Activated naive CD4-positive, alpha-beta T cell (primary cell): ENCODE measurements around the gene TAOK1.

Experiments used
- DNase-seq, 4 experiments: peaks; one replicate each; lab custom pipeline; 2025; lab: John Stamatoyannopoulos, UW

TAOK1 gene

DNA sequence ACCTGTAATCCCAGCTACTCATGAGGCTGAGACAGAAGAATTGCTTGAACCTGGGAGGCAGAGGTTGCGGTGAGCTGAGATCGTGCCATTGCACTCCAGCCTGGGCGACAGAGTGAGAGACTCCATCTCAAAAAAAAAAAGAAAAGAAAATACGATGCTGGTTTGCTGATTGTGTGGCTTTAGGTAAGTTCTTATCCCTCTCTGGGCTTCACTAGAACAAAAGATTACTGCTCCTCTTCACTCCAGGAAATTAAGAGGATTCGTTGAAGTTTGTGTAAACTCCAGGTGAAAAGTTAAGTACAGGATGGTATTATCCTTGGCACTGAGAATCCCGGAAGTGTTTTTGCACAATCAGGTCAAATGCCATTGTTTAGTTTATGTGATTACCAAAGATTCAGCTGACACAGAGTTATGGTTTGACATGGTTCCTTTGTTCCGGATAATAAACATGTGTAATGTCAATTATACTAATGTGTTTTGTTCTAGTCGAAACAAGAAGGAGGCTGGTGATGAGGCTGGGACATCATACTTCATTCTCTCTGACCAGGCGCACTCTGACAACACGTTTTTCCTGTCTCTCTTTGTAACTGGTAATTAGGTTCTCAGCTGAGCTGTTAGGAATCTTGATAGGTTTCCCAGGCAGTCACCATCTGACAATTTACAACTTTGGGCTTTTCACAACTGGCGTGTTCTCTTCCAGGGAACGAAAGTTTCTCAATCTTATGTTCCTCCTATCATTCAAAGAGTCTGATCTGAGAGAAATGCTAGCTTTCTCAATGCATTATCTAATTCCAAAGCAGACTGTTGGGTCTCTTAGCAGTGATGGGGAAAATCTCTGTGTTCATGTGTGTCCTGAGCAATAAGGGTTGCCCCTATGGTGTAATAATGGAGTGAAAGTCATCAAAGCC, 10.8 kb upstream of the TAOK1 start:
- DNase-seq: no peak

DNA sequence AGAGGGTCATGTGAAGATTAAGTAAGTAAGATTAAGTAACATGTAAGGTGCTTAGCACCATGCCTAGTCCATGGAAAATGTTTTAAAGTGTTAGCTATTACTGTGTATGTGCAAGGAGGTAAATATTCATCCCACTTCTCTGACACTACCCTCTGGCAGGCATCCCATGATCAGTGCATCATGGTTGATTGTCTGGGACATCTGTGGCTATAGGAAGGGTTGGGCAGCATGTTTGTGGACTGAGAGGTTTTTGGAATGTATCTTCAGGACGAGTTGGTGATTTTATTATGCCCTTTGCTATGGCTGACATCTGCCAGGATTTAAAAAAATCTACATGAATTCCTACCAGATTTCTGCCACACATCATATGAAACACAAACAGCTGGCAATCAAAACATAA, 6.5 kb upstream of the TAOK1 start:
- DNase-seq: no peak

DNA sequence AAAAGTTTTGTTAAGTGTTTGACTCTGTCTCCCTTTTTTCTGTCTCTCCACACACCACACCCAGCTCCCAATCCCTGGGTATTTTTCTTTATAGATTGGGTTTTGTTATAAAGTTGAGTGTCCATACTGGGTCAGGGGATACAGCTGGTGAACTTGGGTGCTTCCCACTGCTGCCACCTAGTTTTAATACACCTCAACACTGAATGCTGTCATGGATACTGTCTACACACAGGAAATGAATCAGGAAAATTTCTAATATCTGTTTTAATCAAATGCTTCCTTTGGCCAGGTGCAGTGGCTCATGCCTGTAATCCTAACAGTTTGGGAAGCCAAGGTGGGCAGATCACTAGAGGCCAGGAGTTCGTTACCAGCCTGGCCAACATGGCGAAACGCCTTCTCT, 5.3 kb upstream of the TAOK1 start:
- DNase-seq: no peak

DNA sequence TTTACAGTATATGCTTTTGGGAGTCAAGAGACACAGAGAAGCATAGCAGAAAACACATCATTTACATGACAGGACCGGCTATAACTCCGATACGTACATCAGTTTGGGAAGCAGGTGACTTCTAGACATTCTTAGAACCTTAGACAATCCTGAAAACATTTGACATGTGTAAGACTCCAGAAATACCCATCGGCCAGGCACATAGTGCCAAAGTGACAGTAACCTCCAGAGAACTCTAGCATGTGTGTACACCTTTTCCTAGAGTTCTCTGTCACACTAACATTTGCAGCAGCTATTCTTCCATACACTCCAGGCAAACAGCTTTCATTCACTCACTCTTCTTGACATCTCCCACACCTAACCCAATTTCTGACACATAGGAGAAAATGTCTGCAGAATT, 3.4 kb upstream of the TAOK1 start:
- no peak for DNase-seq

DNA sequence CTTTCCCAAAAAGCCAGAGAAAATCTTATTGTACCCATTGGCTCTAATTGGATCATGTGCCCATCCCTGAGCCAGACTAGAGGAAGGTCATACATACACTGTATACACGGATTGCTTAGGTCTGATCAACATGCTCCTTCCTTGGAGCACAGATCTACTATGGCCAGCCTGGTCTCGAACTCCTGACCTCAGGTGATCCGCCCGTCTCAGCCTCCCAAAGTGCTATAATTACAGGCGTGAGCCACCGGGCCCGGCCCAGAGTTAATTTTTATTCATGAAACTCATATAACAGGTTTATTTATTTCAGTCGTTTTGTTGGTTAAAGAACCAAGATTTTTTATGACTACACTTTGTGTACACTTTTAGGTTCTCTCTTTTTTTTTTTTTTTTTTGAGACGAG, 1.2 kb upstream of the TAOK1 start:
- no peak for DNase-seq

DNA sequence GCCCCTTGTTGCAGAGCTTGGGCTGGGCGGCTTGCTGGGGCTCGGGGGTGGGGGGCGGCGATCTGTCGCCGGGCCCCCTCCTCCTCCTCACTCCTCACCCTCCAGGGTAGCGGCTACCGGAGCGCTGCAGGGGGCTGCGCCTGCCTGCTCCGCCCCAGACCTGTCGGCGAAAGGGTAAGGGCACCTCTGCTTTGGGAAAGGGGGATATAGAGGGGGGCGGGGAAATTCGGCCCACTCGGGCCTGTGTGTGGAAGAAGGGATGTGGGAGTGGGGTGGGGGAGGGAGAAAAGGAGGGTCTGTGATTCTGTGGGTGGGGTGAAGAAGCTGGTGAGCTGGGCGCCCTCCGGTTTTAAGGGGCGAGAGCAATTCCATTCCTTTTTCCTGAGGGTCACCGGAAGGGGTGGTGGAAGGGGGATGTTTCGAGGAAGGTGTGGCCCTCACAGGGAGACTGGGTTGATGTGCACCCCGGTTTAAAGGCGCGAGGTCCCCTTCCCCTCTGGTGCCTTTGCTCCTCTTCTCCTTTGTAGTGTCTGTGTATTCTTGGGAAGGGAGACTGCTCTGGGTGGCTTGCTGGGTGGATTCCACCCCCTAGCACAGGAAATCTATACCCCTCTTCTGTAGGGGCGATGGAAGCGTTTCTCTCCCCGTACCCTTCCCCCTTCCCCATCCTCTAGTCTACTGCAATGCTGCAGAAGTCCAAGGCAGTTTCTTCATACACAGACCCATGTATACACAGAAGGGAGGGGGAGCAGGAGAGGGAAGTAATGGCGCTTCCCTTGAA, 878 bp downstream of the TAOK1 start:
- no peak for DNase-seq

DNA sequence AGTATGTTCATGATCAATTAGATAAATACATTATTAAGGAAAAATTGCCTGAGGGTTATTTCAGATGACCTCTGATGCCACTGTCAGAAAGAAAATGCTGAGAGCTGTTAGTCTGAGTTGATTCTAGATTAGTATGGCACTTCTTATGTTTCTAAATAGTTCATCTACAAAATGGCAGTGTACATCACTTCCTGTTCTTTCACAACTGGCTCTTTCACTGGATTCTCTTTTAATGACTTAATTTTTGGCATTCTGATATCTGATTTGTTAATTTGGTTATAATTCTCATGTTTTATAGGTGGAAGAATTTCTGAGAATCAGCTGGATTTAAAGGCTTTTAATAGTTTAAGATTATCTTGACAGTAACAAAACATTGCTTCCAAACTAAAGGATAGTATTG, 3.3 kb downstream of the TAOK1 start:
- no peak for DNase-seq

DNA sequence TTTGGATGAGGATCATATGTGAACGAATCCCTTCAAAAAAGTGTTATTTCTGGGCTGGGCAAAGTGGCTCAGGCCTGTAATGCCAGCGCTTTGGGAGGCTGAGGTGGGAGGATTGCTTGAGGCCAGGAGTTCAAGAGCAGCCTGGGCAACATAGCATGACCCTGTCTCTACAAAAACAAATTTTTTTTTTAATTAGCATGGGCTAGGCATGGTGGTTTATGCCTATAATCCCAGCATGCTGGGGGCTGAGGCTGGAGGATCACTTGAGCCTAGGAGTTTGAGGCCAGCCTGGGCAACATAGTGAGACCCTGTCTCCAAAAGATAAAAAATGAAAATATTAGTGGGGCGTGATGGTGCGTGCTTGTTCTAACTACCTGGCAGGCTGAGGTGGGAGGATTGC, 4.6 kb downstream of the TAOK1 start:
- DNase-seq: no peak

DNA sequence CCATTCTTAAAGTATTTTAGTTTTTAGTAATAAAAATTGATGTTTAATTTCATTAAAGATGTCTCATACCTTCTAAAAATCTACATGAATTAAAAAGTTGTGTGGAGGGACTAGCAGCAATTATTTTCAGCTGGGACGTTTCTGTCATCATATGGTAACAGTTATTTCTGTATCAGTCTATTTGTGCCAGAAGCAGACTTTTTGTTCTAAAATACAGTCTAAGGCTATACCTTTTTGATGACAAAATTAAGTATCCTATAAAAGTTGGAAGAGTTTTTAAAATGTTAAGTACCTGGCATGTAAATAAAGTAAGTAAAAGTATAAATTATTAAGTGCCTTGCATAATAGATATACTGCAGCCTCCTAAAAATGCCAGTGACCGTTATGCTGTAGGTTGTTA, 5.9 kb downstream of the TAOK1 start:
- no peak for DNase-seq

DNA sequence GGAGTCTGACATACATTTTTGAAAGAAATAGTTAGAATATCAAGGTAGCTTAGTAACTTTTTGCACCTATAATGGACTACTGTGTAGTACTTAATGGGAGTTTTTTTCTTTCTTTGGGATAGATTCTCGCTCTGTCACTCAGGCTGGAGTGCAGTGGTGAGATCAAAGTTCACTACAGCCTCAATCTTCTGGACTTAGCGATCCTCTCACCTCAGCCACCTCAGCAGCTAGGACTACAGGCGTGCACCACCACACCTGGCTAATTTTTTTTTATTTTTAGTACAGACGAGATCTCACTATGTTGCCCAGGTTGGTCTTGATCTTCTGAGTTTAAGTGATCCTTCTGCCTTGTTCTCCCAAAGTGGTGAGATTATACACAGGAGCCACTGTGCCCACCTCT, 9.5 kb downstream of the TAOK1 start:
- DNase-seq: no peak

DNA sequence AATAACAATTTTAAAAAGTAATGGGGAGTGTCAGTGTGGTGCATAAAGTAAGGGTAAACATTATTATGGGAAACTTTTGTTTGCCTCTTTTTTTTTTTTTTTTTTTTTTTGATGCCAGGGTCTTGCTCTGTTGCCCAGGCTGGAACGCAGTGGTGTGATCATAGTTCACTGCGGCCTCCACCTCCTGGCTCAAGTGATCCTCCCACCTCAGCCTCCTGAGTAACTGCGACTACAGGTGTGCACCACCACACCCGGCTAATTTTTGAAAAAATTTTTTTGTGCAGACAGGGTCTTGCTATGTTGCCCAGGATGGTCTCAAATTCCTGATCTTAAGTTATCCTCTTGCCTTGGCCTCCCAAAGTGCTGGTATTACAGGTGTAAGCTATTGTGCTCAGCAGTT, 10.7 kb downstream of the TAOK1 start:
- no peak for DNase-seq

DNA sequence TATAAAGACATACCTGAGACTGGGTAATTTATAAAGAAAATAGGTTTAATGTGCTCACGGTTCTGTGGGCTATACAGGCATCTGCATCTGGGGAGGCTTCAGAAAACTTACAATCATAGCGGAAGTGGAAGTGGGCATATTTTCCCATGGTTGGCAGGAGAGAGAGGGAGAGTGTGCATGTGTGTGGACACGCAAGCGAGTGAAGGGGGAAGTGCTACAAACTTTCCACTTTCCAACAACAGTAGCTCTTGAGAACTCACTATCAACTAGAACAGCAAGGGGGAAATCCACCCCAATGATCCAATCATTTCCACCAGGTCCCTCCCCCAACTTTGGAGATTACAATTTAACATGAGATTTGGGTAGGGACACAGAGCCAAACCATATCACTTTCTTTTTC, 11.1 kb downstream of the TAOK1 start:
- DNase-seq: no peak

DNA sequence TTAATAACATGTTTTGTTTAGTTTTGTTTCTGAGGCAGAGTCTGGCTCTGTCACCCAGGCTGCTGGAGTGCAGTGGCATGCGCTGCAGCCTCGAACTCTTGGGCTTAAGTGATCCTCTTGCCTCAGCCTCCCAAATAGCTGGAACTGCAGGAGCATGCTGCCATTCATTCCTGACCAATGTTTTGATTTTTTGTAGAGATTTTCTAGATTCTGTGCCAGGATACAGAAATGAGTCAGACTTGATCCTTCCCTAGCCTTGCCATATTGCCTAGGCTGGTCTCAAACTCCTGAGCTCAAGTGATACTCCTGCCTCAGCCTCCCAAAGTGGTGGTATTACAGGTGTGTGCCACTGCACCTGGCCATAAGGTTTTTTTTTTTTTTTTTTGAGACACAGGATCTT, 17.7 kb downstream of the TAOK1 start:
- no peak for DNase-seq

DNA sequence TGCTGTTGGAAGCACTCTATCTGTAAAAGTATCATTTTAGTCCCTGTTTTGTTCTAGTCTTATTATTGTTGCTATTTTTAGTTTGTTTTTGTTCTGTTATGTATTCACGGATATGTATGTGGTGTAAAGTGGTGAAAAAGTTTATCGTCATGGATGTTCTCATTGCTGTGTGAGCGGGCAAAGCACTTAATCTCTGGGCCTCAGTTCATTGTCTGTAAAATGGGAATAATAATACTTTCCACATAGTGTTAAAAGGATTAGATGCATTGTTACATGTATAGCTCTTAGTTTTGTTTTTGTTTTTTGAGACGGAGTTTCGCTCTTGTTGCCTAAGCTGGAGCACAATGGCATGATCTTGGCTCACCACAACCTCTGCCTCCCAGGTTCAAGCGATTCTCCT, 19.8 kb downstream of the TAOK1 start:
- DNase-seq: no peak

DNA sequence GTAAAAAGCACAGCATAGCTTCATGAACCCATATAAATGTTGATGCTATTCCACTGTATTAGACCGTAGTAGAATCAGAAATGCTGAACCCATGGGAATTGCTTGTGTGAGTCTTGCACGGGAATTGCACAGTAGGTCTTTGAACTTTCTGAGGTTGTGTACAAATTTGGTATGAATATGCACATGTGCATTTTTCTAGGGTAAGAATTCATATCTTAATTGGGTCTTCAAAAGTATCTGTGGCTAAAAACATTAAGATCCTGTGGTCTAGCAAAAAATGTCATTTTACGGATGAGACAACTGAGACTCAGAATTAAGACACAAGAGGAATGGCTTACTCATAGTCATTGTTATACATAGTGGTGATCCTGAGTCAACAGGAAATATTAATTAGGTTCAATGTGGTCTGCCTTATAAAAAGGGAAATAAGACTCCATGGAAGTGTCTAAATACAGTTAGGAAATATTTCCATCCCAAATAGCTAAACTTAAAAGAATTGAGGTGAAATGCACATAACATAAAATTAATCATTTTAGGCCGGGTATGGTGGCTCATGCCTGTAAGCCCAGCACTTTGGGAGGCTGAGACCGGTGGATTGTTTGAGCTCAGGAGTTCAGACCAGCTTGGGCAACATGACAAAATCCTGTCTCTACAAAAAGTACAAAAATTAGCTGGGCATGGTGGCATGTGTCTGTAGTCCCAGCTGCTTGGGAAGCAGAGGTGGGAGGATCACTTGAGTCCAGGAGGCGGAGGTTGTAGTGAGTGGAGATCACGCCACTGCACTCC, 22.8 kb downstream of the TAOK1 start:
- DNase-seq: no peak

DNA sequence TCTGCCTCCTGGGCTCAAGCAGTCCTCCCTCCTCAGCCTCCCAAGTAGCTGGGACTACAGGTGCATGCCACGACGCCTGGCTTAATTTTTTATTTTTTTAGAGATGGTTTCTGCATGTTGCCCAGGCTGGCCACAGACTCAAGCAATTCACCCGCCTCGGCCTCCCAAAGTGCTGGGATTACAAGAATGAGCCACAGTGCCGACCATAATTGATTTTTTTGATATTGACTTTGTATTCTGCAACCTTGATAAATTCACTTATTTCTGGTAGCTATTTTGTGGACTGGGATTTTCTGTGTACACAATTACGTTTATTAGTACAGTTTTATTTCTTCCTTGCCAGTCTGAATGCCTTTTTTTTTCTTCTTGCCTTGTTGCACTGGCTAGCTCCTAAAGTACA, 30.0 kb downstream of the TAOK1 start:
- DNase-seq: no peak

DNA sequence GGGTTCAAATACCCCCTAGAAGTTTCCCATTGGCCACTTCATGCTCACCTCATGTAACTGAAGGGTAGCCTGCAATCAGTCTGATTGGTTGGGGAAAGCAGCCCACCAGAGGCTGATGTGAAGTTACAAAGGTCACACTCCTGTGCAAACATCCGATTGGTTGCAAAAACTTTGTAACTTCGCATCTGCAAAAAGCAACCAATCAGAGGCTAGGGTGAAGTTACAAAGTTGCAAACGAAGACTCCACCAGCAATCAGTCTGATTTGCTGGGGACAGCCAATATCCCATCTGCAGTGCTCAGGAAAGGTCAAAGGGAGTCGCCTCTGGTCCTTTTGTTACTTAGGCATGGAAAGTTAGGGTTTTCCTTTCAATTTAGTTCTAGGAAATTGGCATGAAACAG, 40.1 kb downstream of the TAOK1 start:
- DNase-seq: no peak

DNA sequence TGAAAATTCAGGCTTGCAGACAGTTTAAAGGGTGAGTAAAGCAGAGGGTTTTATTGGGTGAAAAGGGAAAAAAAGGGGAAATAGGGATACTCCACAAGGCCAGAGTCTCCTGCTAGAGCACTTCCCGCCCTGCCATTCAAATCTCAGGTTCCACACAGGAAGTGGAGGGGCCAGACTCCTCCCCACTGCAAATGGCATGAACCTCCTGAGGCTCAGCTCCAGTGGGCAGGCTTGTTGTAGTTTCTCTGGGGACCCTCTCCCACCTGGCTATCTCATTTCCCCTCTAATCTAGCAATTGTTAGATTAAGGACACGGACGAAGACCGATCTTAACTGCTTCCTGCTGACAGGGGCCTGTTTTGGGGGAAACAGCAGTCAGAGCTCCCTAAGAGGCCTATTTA, 43.4 kb downstream of the TAOK1 start:
- no peak for DNase-seq

DNA sequence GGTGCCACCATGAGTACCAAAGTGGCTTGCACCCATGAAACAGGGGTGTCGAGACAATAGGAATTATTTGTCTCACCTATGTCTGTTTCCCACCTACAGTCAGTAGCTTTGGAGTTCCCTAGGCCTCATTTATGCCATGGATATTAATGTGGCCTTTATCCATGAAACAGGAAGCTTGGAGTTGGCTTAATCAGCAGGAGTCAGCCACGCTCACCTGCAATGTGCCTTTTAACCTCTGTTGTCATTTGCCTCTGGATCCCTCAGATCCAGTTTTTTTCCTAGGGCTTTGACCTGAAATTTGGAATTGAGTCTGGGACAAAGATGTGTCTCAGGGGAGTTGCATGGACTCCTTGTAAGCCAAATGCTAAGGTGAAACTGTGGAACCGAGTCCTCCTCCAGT, 44.4 kb downstream of the TAOK1 start:
- no peak for DNase-seq

DNA sequence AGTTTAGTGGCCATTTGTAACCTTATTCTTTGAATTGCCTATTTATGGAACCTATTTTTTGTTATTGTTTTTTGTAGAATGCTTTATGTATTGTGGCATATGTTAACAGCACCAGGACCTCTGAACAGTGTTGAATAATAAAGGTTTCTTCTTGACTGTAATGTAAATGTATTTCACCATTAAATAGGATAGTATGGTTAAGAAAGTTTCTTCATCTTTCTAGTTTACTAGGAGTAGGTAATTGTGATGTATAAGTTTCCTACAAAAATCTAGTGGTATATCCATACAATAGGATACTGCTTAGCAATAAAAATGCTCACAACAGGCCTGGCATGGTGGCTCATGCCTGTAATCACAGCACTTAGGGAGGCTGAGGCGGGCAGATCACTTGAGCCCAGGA, 52.3 kb downstream of the TAOK1 start:
- no peak for DNase-seq

DNA sequence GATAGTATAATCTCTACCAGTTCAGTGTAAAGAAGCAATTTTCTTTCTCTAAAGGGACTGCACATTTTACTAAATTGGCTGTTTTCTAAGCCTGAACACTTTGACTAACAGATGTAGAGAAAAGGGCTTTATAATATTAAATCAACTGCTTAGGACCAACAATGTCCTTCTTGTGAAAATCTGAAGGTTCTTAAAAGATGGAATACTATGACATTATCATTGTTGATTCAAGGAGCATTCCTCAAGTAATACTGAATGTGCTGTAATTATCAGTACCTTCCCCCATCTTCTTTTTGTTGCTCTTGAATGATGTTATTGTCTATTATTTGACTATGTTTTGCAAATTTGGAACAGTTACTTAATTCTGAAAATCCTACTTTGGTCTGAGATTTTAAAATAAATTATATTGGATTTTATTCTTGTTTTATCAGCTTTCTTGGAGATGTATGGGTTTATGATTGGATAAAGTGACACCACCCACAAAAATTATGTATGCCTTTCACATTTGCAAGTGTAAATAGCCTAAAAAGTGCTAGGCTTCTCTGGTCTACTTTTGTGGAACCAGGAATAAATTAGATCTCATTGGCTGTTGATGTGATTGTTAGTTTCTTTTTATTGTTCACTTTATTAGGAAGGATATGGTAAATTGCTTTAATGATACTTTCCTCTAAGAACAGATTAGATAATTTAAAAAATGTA, 53.0 kb downstream of the TAOK1 start:
- DNase-seq: no peak

DNA sequence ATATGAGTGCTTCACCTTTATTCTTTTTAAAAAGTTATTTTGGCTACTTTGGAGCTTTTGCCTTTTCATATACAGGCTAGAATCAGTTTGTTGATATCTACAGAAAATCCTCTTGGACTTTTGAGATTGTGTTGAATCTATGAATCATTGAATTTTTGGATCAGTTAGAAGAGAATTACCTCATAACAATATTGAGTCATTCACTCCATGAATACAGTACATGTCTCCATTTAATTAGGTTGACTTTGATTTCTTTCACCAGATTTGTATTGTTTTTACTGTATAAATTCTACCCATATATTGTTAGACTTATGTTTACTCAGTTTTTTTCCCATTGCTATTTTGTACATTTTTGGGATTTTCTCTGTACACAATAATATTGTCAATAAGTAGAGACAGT, 54.4 kb downstream of the TAOK1 start:
- no peak for DNase-seq
